Astrocyte (in vitro differentiated cells and primary cell): ENCODE results near the gene ZMYND8. TPM values are rescaled to one million over a fixed set of nuclear protein-coding genes. Genes with fewer than 3 reads are reported as not detected.

Experiments used
- DNase-seq: peaks from one replicate; pipeline ENCODE4 v3.0.0-alpha.2; 2010; ENCODE audit warnings: low read depth
- FAIRE-seq: peaks from 2 replicates; lab custom pipeline; 2011; peaks lifted over from hg19 to GRCh38; lab: Jason Lieb, UNC
- H2AFZ ChIP-seq: 2 replicates; pipeline ENCODE4 v1.6.0; 2012; ENCODE audit warnings: low read depth, low read length, inconsistent platforms
- H3K27ac ChIP-seq: 2 replicates; pipeline ENCODE4 v1.5.1; 2011; ENCODE audit warnings: low read depth, low read length, inconsistent platforms
- H3K27me3 ChIP-seq: 2 replicates; pipeline ENCODE4 v1.6.0; 2011; ENCODE audit warnings: low read length, inconsistent platforms; ENCODE audit not compliant: insufficient read depth
- H3K36me3 ChIP-seq: 2 replicates; pipeline ENCODE4 v1.5.1; 2011; ENCODE audit warnings: low read length, inconsistent platforms; ENCODE audit not compliant: insufficient read depth
- H3K4me1 ChIP-seq: 2 replicates; pipeline ENCODE4 v1.5.1; 2011; ENCODE audit warnings: low read length, inconsistent platforms; ENCODE audit not compliant: insufficient read depth
- H3K4me2 ChIP-seq: 2 replicates; pipeline ENCODE4 v1.6.0; 2012; ENCODE audit warnings: low read length, inconsistent platforms
- H3K4me3 ChIP-seq: 2 replicates; pipeline ENCODE4 v1.5.1; 2011; ENCODE audit warnings: low read depth, mild to moderate bottlenecking, low read length, inconsistent platforms; ENCODE audit not compliant: insufficient read depth
- H3K79me2 ChIP-seq: 2 replicates; pipeline ENCODE4 v1.6.0; 2012; ENCODE audit warnings: mild to moderate bottlenecking, low read length, inconsistent platforms; ENCODE audit not compliant: insufficient read depth
- H3K9ac ChIP-seq: 2 replicates; pipeline ENCODE4 v1.6.0; 2012; ENCODE audit warnings: mild to moderate bottlenecking, low read length, inconsistent platforms
- H3K9me3 ChIP-seq: 2 replicates; pipeline ENCODE4 v1.5.1; 2012; ENCODE audit warnings: low read depth, mild to moderate bottlenecking, low read length, inconsistent platforms; ENCODE audit not compliant: insufficient read depth
- H4K20me1 ChIP-seq: 2 replicates; pipeline ENCODE4 v1.6.0; 2012; ENCODE audit warnings: low read length, inconsistent platforms; ENCODE audit not compliant: insufficient read depth
- H3K27ac Mint-ChIP-seq: one replicate; pipeline ENCODE4 v1.8.0; 2021; ENCODE audit warnings: mild to moderate bottlenecking, mixed read lengths; ENCODE audit not compliant: unreplicated experiment
- H3K27me3 Mint-ChIP-seq: one replicate; pipeline ENCODE4 v1.8.0; 2021; ENCODE audit warnings: low read depth, mixed read lengths; ENCODE audit not compliant: unreplicated experiment
- H3K36me3 Mint-ChIP-seq: one replicate; pipeline ENCODE4 v1.8.0; 2021; ENCODE audit warnings: low read depth, mixed read lengths; ENCODE audit not compliant: unreplicated experiment
- H3K4me1 Mint-ChIP-seq: one replicate; pipeline ENCODE4 v1.8.0; 2021; ENCODE audit warnings: low read depth, mixed read lengths; ENCODE audit not compliant: unreplicated experiment
- H3K4me3 Mint-ChIP-seq: one replicate; pipeline ENCODE4 v1.8.0; 2021; ENCODE audit warnings: mild to moderate bottlenecking, moderate library complexity, mixed read lengths; ENCODE audit not compliant: unreplicated experiment
- H3K9me3 Mint-ChIP-seq: one replicate; pipeline ENCODE4 v1.8.0; 2021; ENCODE audit warnings: mild to moderate bottlenecking, mixed read lengths; ENCODE audit not compliant: unreplicated experiment
- EZH2 ChIP-seq: IDR thresholded peaks from 2 replicates; pipeline ENCODE4 v1.6.1; 2012; ENCODE audit warnings: mild to moderate bottlenecking, low read length, inconsistent platforms; ENCODE audit not compliant: insufficient read depth
- total RNA-seq: library from RNA; stranded (reverse); gene quantifications from 2 replicates; pipeline ENCODE4 v1.2.1, GENCODE V29; 2021
- TF ChIP-seq, protein P1 (sequence below): IDR thresholded peaks from 2 replicates; pipeline ENCODE4 v1.5.1; 2011; ENCODE audit warnings: low read depth, mild to moderate bottlenecking, inconsistent platforms, low read length, moderate library complexity; ENCODE audit not compliant: insufficient read depth

ZMYND8 gene
- total RNA-seq, 1 donor from 2014 or later: 45.8 TPM

DNA sequence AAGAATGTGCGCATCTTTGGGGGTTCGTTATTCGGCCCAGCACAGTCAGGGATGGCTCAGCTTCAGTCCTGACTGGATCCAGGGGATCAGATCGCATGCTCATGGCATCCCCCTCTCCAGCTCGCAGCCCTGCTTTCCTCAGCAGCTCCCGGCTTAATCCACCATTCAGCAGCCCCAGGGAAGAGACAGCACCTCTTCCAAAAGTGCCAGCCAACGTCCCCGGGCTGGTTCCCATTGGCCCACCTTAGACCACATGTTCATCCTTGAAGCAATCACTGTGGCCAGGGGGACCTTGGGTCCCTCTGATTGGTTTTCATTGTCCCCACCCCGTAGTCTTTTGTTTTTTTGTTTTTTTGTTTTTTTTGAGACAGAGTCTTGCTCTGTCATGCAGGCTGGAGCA lies 188.7 kb downstream of the ZMYND8 start:
- H4K20me1 ChIP-seq: no peaks in the 10 kb centered on the region
- no peaks in the 10 kb centered on the region for H3K9me3 ChIP-seq
- no peak overlapping the region for H3K4me3 ChIP-seq
- H3K27ac Mint-ChIP-seq: no peak overlapping the region
- H3K36me3 Mint-ChIP-seq: peaks cover 3% of the 10 kb centered on the region
- H3K4me3 Mint-ChIP-seq: no peak overlapping the region
- H2AFZ ChIP-seq: no peak overlapping the region
- H3K79me2 ChIP-seq: no peaks in the 10 kb centered on the region
- no peak overlapping the region for H3K9ac ChIP-seq
- H3K9me3 Mint-ChIP-seq: peaks cover 3% of the 10 kb centered on the region
- H3K27me3 Mint-ChIP-seq: peaks cover 34% of the 10 kb centered on the region
- FAIRE-seq (no peak), DNase-seq (no peak)
- H3K4me1 ChIP-seq: peaks cover 2% of the 10 kb centered on the region
- H3K27ac ChIP-seq: no peak overlapping the region
- H3K4me1 Mint-ChIP-seq: no peaks in the 10 kb centered on the region
- no peak overlapping the region for H3K4me2 ChIP-seq
- no peaks in the 10 kb centered on the region for H3K36me3 ChIP-seq
- TF ChIP-seq, protein P1, sequence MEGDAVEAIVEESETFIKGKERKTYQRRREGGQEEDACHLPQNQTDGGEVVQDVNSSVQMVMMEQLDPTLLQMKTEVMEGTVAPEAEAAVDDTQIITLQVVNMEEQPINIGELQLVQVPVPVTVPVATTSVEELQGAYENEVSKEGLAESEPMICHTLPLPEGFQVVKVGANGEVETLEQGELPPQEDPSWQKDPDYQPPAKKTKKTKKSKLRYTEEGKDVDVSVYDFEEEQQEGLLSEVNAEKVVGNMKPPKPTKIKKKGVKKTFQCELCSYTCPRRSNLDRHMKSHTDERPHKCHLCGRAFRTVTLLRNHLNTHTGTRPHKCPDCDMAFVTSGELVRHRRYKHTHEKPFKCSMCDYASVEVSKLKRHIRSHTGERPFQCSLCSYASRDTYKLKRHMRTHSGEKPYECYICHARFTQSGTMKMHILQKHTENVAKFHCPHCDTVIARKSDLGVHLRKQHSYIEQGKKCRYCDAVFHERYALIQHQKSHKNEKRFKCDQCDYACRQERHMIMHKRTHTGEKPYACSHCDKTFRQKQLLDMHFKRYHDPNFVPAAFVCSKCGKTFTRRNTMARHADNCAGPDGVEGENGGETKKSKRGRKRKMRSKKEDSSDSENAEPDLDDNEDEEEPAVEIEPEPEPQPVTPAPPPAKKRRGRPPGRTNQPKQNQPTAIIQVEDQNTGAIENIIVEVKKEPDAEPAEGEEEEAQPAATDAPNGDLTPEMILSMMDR: no peak
- no peak for TF ChIP-seq EZH2
- H3K27me3 ChIP-seq: peaks cover 16% of the 10 kb centered on the region

DNA sequence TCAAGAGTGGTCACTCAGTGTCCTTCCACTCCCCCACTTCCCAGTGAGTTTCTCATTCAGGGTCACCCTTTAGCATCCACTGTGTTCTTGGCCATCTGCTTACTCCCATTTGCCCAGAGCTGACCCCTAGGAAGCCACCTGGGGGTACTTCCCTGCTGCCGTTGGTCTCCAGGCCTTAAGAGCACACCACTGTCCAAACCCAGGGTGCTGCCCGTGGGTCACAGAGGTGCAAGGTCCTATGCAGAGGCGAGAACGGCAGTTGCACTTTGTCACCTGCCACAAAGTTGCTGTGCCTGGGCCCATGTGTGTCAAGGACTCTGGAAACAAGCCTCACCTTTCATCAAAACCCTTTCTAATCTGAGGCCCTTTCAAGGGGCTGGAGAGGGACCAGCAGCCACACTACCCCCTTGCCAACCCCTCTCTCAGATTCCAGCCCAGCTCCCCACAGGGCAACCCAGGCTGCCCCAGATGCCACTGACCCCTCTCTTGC lies 191.1 kb downstream of the ZMYND8 start:
- H2AFZ ChIP-seq: no peak overlapping the region
- no peak overlapping the region for H3K4me3 ChIP-seq
- no peak overlapping the region for H3K4me2 ChIP-seq
- FAIRE-seq (no peak), DNase-seq (no peak)
- H3K4me3 Mint-ChIP-seq: no peak overlapping the region
- no peaks in the 10 kb centered on the region for H3K36me3 ChIP-seq
- H3K4me1 Mint-ChIP-seq: no peaks in the 10 kb centered on the region
- peaks cover 8% of the 10 kb centered on the region for H3K27me3 ChIP-seq
- no peaks in the 10 kb centered on the region for H3K9me3 ChIP-seq
- H3K4me1 ChIP-seq: no peaks in the 10 kb centered on the region
- no peak overlapping the region for H3K27ac Mint-ChIP-seq
- TF ChIP-seq, protein P1: no peak
- no peak for TF ChIP-seq EZH2
- H4K20me1 ChIP-seq: no peaks in the 10 kb centered on the region
- no peak overlapping the region for H3K27ac ChIP-seq
- H3K9me3 Mint-ChIP-seq: peaks cover 3% of the 10 kb centered on the region
- no peak overlapping the region for H3K9ac ChIP-seq
- H3K27me3 Mint-ChIP-seq: peaks cover 29% of the 10 kb centered on the region
- peaks cover 3% of the 10 kb centered on the region for H3K36me3 Mint-ChIP-seq
- no peaks in the 10 kb centered on the region for H3K79me2 ChIP-seq

GRCh38 chr20:47164140-47164539 lies 192.4 kb downstream of the ZMYND8 start:
- TF ChIP-seq EZH2: no peak
- TF ChIP-seq, protein P1: no peak
- H3K9me3 ChIP-seq: no peaks in the 10 kb centered on the region
- Mint-ChIP-seq H3K9me3 (peaks cover 3% of the 10 kb centered on the region), H3K27ac (no peak overlapping the region), H3K27me3 (peaks cover 26% of the 10 kb centered on the region), H3K36me3 (peaks cover 3% of the 10 kb centered on the region), H3K4me1 (peaks cover 1% of the 10 kb centered on the region), H3K4me3 (no peak overlapping the region)
- H3K9ac ChIP-seq: no peak overlapping the region
- H3K4me2 ChIP-seq: no peak overlapping the region
- no peaks in the 10 kb centered on the region for H3K36me3 ChIP-seq
- no peak overlapping the region for H3K4me3 ChIP-seq
- FAIRE-seq: no peak
- H3K79me2 ChIP-seq: no peaks in the 10 kb centered on the region
- no peaks in the 10 kb centered on the region for H3K4me1 ChIP-seq
- H2AFZ ChIP-seq: no peak overlapping the region
- H4K20me1 ChIP-seq: no peaks in the 10 kb centered on the region
- H3K27me3 ChIP-seq: peaks cover 8% of the 10 kb centered on the region
- no peak overlapping the region for H3K27ac ChIP-seq
- no peak for DNase-seq
